ENCODE data around the gene PTH1R. TPM values are rescaled to one million over a fixed set of nuclear protein-coding genes. Genes with fewer than 3 reads are reported as not detected.

The PTH1R gene
- polyA plus RNA-seq, 1 donor (not counting 4 experiments of a cell fraction or from before 2014, with no cell fraction given): not detected

- H3K9me1 ChIP-seq (ENCODE audit: control insufficient read depth, extremely low read depth, insufficient read depth, low read length): no peaks in the 10 kb centered on the region
- no peak overlapping the region for H3K27ac ChIP-seq (ENCODE audit: control insufficient read depth, insufficient read depth, low read length)
- H3K4me3 ChIP-seq (ENCODE audit: control insufficient read depth in 2 of 3, extremely low read depth in 1 of 3, insufficient read depth in 2 of 3, low read depth in 1 of 3, low read length in 3 of 3): no peak overlapping the region
- H2AFZ ChIP-seq (ENCODE audit: control insufficient read depth, low read length): no peak overlapping the region
- no peaks in the 10 kb centered on the region for H4K20me1 ChIP-seq (ENCODE audit: control insufficient read depth, extremely low read depth, insufficient read depth, low read length)
- peak; percentile 70 for FAIRE-seq
- H3K4me1 ChIP-seq (ENCODE audit: control insufficient read depth, extremely low read depth, insufficient read depth, low read length): peaks cover 5% of the 10 kb centered on the region
- H3K36me3 ChIP-seq (ENCODE audit: control insufficient read depth in 2 of 2, extremely low read depth in 1 of 2, insufficient read depth in 2 of 2, low read length in 2 of 2): no peaks in the 10 kb centered on the region
- H3K4me2 ChIP-seq (ENCODE audit: control insufficient read depth, extremely low read depth, insufficient read depth, low read depth, low read length): no peak overlapping the region
- no peaks in the 10 kb centered on the region for H3K79me2 ChIP-seq (ENCODE audit: control insufficient read depth, insufficient read depth, low read length)
- peak; percentile 21 for DNase-seq (ENCODE audit: low read depth, low spot score)
- H3K9ac ChIP-seq (ENCODE audit: control insufficient read depth, extremely low read depth, insufficient read depth, low read length): no peak overlapping the region
- dilution Hi-C loops (cut with MboI; ENCODE audit: extremely low pct_ligation_motif_present, low sequenced_read_pairs): no loop called here
- H3K9me3 ChIP-seq (ENCODE audit: control insufficient read depth, low read depth, low read length): no peaks in the 10 kb centered on the region
- TF ChIP-seq CTCF (optimal IDR thresholded peaks at IDR 0.05 in 1 of 3, IDR thresholded peaks at IDR 0.05 in 1 of 3, conservative IDR thresholded peaks at IDR 0.05 in 1 of 3; ENCODE audit: extremely low read depth in 1 of 3, insufficient read depth in 2 of 3, low read length in 3 of 3) (peak in 2 of 3 experiments; percentile 86 to 88), EZH2 (IDR thresholded peaks at IDR 0.05; ENCODE audit: low read length) (no peak)
- peaks cover 61% of the 10 kb centered on the region for H3K27me3 ChIP-seq (ENCODE audit: control insufficient read depth, extremely low read depth, insufficient read depth, low read length)
Measured at GRCh38 chr3:46895204-46895660, 17.7 kb downstream of the PTH1R start.

GRCh38 chr3:46895761-46896160 lies 18.2 kb downstream of the PTH1R start:
- Histone ChIP-seq H3K9me1 (ENCODE audit: control insufficient read depth, extremely low read depth, insufficient read depth, low read length) (no peaks in the 10 kb centered on the region), H3K9ac (ENCODE audit: control insufficient read depth, extremely low read depth, insufficient read depth, low read length) (no peak overlapping the region), H3K79me2 (ENCODE audit: control insufficient read depth, insufficient read depth, low read length) (no peaks in the 10 kb centered on the region), H3K27ac (ENCODE audit: control insufficient read depth, insufficient read depth, low read length) (no peak overlapping the region), H3K9me3 (ENCODE audit: control insufficient read depth, low read depth, low read length) (no peaks in the 10 kb centered on the region), H3K4me1 (ENCODE audit: control insufficient read depth, extremely low read depth, insufficient read depth, low read length) (peaks cover 5% of the 10 kb centered on the region), H3K4me2 (ENCODE audit: control insufficient read depth, extremely low read depth, insufficient read depth, low read depth, low read length) (no peak overlapping the region), H3K4me3 (ENCODE audit: control insufficient read depth in 2 of 3, extremely low read depth in 1 of 3, insufficient read depth in 2 of 3, low read depth in 1 of 3, low read length in 3 of 3) (no peak overlapping the region), H3K27me3 (ENCODE audit: control insufficient read depth, extremely low read depth, insufficient read depth, low read length) (peaks cover 58% of the 10 kb centered on the region), H2AFZ (ENCODE audit: control insufficient read depth, low read length) (no peak overlapping the region), H4K20me1 (ENCODE audit: control insufficient read depth, extremely low read depth, insufficient read depth, low read length) (no peaks in the 10 kb centered on the region), H3K36me3 (ENCODE audit: control insufficient read depth in 2 of 2, extremely low read depth in 1 of 2, insufficient read depth in 2 of 2, low read length in 2 of 2) (no peaks in the 10 kb centered on the region)
- no peak for TF ChIP-seq CTCF (optimal IDR thresholded peaks at IDR 0.05 in 1 of 3, IDR thresholded peaks at IDR 0.05 in 1 of 3, conservative IDR thresholded peaks at IDR 0.05 in 1 of 3; ENCODE audit: extremely low read depth in 1 of 3, insufficient read depth in 2 of 3, low read length in 3 of 3)
- TF ChIP-seq EZH2 (IDR thresholded peaks at IDR 0.05; ENCODE audit: low read length): no peak
- DNase-seq (ENCODE audit: low read depth, low spot score): no peak
- FAIRE-seq: no peak
- dilution Hi-C loops (cut with MboI; ENCODE audit: extremely low pct_ligation_motif_present, low sequenced_read_pairs): no loop called here
